H1 (cell line): Measurements from ENCODE around the gene MKI67.

Source experiments
- BCL11A ChIP-seq, 2 experiments: IDR thresholded peaks; one replicate each; pipeline ENCODE4 v1.6.1; 2011; ENCODE audit warnings: low read depth in 2 of 2, low read length in 2 of 2, mild to moderate bottlenecking in 2 of 2
- CBX5 ChIP-seq: fragments of 300-800, 300-1000 bp; sonication (generic); IDR thresholded peaks from 2 replicates; pipeline ENCODE4 v1.7.1; 2016; ENCODE audit warnings: antibody characterized with exemption, low read length, low read depth
- CHD2 ChIP-seq: IDR thresholded peaks from 2 replicates; pipeline ENCODE4 v1.6.1; 2012; ENCODE audit warnings: low read length, improper control_type of control experiment
- EZH2 ChIP-seq: fragments of 200-600 bp; sonication (generic); IDR thresholded peaks from 2 replicates; pipeline ENCODE4 v1.7.1; 2012; ENCODE audit warnings: low read depth, mild to moderate bottlenecking, moderate library complexity, low read length, inconsistent platforms; ENCODE audit not compliant: severe bottlenecking
- POLR2A ChIP-seq, 2 experiments: IDR thresholded peaks; 1 replicate in 1 of 2; 2 replicates in 1 of 2; pipeline ENCODE4 v1.6.1; 2011; ENCODE audit warnings: low read depth in 2 of 2, low read length in 2 of 2, mild to moderate bottlenecking in 2 of 2; ENCODE audit errors: control extremely low read depth in 1 of 2
- POLR2AphosphoS5 ChIP-seq: IDR thresholded peaks from 2 replicates; pipeline ENCODE4 v1.6.1; 2011; ENCODE audit warnings: low read depth, low read length
- RAD21 ChIP-seq, 2 experiments: IDR thresholded peaks in 1 of 2; conservative IDR thresholded peaks in 1 of 2; 2 replicates each; pipeline ENCODE4 v1.6.1; 2011; ENCODE audit warnings: low read depth in 2 of 2, low read length in 2 of 2, improper control_type of control experiment in 1 of 2, inconsistent platforms in 1 of 2, mild to moderate bottlenecking in 1 of 2, moderate library complexity in 1 of 2
- RBBP5 ChIP-seq: IDR thresholded peaks from 2 replicates; pipeline ENCODE4 v1.7.1; 2012; ENCODE audit warnings: low read depth, mild to moderate bottlenecking, inconsistent platforms, low read length, moderate library complexity, borderline replicate concordance
- RXRA ChIP-seq: IDR thresholded peaks from 2 replicates; pipeline ENCODE4 v1.6.1; 2011; ENCODE audit warnings: low read depth, mild to moderate bottlenecking, low read length, moderate library complexity; ENCODE audit not compliant: insufficient read depth
- SP1 ChIP-seq: IDR thresholded peaks from 2 replicates; pipeline ENCODE4 v1.6.1; 2011; ENCODE audit warnings: low read depth, low read length
- SP4 ChIP-seq: IDR thresholded peaks from 2 replicates; pipeline ENCODE4 v1.6.1; 2012; ENCODE audit warnings: low read length, inconsistent platforms
- SRF ChIP-seq: IDR thresholded peaks from 2 replicates; pipeline ENCODE4 v1.6.1; 2011; ENCODE audit warnings: mild to moderate bottlenecking, low read depth, low read length, moderate library complexity
- TEAD4 ChIP-seq: IDR thresholded peaks from 2 replicates; pipeline ENCODE4 v1.6.1; 2012; ENCODE audit warnings: low read depth, low read length, inconsistent platforms, mixed read lengths
- TF ChIP-seq, protein P1 (sequence below), 3 experiments: IDR thresholded peaks; 1 replicate in 2 of 3; 2 replicates in 1 of 3; pipeline versions ENCODE4 v1.5.1 to v1.6.1; 2011; ENCODE audit warnings: low read length in 3 of 3, mild to moderate bottlenecking in 3 of 3, inconsistent platforms in 2 of 3, low read depth in 1 of 3, moderate library complexity in 1 of 3; ENCODE audit not compliant: insufficient read depth in 1 of 3; ENCODE audit errors: control extremely low read depth in 1 of 3

DNA sequence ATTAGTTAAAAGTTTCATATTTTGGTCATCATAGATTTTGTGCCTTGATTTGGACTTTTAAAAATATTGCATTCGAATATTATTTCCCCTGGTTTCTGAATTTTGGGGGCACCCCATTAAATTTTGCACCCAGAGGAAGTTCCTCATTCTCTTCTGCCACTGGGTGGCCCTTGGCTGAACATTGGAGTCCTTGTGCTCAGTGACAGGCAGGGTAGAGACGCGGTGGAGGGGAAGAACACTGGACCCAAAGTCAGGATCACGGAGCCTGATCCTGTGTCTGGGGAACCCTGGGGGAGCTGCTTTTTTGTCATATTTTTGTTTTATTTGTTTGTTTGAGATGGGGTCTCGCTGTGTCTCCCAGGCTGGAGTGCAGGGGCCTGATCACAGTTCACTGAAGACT, 74.7 kb downstream of the MKI67 start:
- TF ChIP-seq POLR2A (IDR thresholded peaks at IDR 0.05; ENCODE audit: control extremely low read depth in 1 of 2, low read depth in 2 of 2, low read length in 2 of 2) (no peak), POLR2AphosphoS5 (no peak), RAD21 (IDR thresholded peaks at IDR 0.05 in 1 of 2, conservative IDR thresholded peaks at IDR 0.05 in 1 of 2; ENCODE audit: low read depth in 2 of 2, low read length in 2 of 2) (no peak), RXRA (no peak), RBBP5 (no peak), CHD2 (no peak), SP1 (no peak), SRF (no peak), SP4 (no peak), BCL11A (IDR thresholded peaks at IDR 0.05; ENCODE audit: low read depth in 2 of 2, low read length in 2 of 2) (no peak), CBX5 (no peak), EZH2 (no peak), TEAD4 (no peak)
- TF ChIP-seq, protein P1, sequence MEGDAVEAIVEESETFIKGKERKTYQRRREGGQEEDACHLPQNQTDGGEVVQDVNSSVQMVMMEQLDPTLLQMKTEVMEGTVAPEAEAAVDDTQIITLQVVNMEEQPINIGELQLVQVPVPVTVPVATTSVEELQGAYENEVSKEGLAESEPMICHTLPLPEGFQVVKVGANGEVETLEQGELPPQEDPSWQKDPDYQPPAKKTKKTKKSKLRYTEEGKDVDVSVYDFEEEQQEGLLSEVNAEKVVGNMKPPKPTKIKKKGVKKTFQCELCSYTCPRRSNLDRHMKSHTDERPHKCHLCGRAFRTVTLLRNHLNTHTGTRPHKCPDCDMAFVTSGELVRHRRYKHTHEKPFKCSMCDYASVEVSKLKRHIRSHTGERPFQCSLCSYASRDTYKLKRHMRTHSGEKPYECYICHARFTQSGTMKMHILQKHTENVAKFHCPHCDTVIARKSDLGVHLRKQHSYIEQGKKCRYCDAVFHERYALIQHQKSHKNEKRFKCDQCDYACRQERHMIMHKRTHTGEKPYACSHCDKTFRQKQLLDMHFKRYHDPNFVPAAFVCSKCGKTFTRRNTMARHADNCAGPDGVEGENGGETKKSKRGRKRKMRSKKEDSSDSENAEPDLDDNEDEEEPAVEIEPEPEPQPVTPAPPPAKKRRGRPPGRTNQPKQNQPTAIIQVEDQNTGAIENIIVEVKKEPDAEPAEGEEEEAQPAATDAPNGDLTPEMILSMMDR (IDR thresholded peaks at IDR 0.05; ENCODE audit: control extremely low read depth in 1 of 3, insufficient read depth in 1 of 3, low read depth in 1 of 3, low read length in 3 of 3), result no peak
